Measurements from ENCODE around the gene AGBL5.
"Not testable (repeated sequence)": the region's sequence is repeated elsewhere in the genome, so short reads cannot be mapped to it uniquely, and the experiment has no call there.

DNA sequence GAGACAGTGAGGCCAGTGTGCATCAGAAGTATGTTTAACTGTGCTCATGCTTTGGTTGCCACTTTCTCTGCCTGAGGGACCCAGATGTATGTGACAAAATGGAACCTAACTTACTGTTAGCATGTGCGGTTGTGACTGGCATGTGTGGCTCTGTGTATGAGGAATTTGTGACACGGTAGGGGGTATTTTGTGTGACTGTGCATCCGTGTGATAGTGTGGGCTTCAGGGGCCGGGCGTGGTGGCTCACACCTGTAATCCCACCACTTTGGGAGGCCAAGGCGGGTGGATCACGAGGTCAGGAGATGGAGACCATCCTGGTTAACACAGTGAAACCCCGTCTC is 67.8 kb downstream of the AGBL5 start:
- TF ChIP-seq CTCF (IDR thresholded peaks at IDR 0.05); ZFX (IDR thresholded peaks at IDR 0.05; ENCODE audit: borderline replicate concordance): not testable (repeated sequence)

All from 22Rv1 (cell line).